22Rv1 (cell line): ENCODE data around the gene AMMECR1L.

Experiments
- CTCF ChIP-seq: fragments of 450-650 bp; IDR thresholded peaks from 2 replicates; pipeline ENCODE4 v1.5.1; 2017; ENCODE audit warnings: mild to moderate bottlenecking
- ZFX ChIP-seq: fragments of 450-650 bp; IDR thresholded peaks from 2 replicates; pipeline ENCODE4 v1.6.1; 2017; ENCODE audit warnings: antibody characterized with exemption, borderline replicate concordance

- TF ChIP-seq CTCF (no peak), ZFX (no peak)
Measured at GRCh38 chr2:127935337-127935736, 49.6 kb upstream of the AMMECR1L start.
